ENCODE data around the gene MRPL10.

MRPL10 gene

GRCh38 chr17:47869114-47869513 is 37.8 kb upstream of the MRPL10 start:
- in situ Hi-C loops (cut with MboI; ENCODE audit: low sequenced_read_pairs, unreplicated experiment): no loop called here
- no peak for TF ChIP-seq CTCF (IDR thresholded peaks at IDR 0.05; ENCODE audit: borderline replicate concordance, control extremely low read depth, extremely low read depth, insufficient read depth, missing control alignments)
- no peak for DNase-seq (ENCODE audit: low spot score)

- DNase-seq (ENCODE audit: low spot score): no peak
- no peak for TF ChIP-seq CTCF (IDR thresholded peaks at IDR 0.05; ENCODE audit: borderline replicate concordance, control extremely low read depth, extremely low read depth, insufficient read depth, missing control alignments)
- in situ Hi-C loops (cut with MboI; ENCODE audit: low sequenced_read_pairs, unreplicated experiment): no loop called here
Observed at GRCh38 chr17:47867813-47868533, 36.6 kb upstream of the MRPL10 start.

- in situ Hi-C loops (cut with MboI; ENCODE audit: low sequenced_read_pairs, unreplicated experiment): no loop called here
- no peak for DNase-seq (ENCODE audit: low spot score)
- TF ChIP-seq CTCF (IDR thresholded peaks at IDR 0.05; ENCODE audit: borderline replicate concordance, control extremely low read depth, extremely low read depth, insufficient read depth, missing control alignments): no peak
Observed at GRCh38 chr17:47866941-47867340, 35.6 kb upstream of the MRPL10 start.

GRCh38 chr17:47864791-47865216 is 33.5 kb upstream of the MRPL10 start:
- no peak for TF ChIP-seq CTCF (IDR thresholded peaks at IDR 0.05; ENCODE audit: borderline replicate concordance, control extremely low read depth, extremely low read depth, insufficient read depth, missing control alignments)
- in situ Hi-C loops (cut with MboI; ENCODE audit: low sequenced_read_pairs, unreplicated experiment): no loop called here
- no peak for DNase-seq (ENCODE audit: low spot score)

GRCh38 chr17:47862621-47863440 is 31.5 kb upstream of the MRPL10 start:
- in situ Hi-C loops (cut with MboI; ENCODE audit: low sequenced_read_pairs, unreplicated experiment): no loop called here
- TF ChIP-seq CTCF (IDR thresholded peaks at IDR 0.05; ENCODE audit: borderline replicate concordance, control extremely low read depth, extremely low read depth, insufficient read depth, missing control alignments): no peak
- DNase-seq (ENCODE audit: low spot score): no peak

- DNase-seq (ENCODE audit: low spot score): no peak
- in situ Hi-C loops (cut with MboI; ENCODE audit: low sequenced_read_pairs, unreplicated experiment): no loop called here
- no peak for TF ChIP-seq CTCF (IDR thresholded peaks at IDR 0.05; ENCODE audit: borderline replicate concordance, control extremely low read depth, extremely low read depth, insufficient read depth, missing control alignments)
Observed at GRCh38 chr17:47860386-47860785, 29.0 kb upstream of the MRPL10 start.
